ENCODE data around the gene NSL1.
"Not testable (repeated sequence)": the region's sequence is repeated elsewhere in the genome, so short reads cannot be mapped to it uniquely, and the experiment has no call there.

NSL1 gene

DNA sequence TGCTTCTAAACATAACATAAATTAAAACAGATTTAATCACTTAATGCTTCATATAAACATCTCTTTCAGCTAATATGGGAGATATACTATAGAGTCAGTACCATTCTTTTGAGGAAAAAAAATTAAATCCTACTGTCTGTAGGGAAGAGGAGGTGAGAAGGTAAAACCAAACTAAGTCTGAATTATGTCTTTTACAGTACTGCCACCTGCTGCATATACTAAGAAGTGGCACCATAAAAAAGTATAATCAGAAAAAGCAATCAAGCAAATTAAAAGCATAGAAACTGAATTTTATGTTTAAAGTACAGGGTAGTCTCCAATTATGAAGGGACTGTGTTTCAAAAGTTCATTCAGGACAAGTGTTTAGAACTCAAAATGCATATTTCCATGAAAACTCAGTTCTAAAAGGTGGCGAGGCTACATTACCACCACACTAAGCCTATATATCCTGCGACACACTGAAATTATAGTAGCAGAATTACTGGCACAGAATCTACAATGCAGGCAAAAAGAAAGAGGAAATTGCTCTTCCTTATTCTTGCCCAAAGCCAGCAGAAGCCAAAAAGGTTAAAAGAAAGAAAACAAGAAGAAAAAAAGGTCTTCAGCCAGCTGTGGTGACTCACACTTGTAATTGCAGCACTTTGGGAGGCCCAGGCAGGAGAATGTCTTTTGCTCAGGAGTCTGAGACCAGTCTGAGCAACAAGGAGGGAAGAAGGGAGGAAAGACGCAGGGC is 9.0 kb downstream of the NSL1 start:
- DNase-seq: no peak

DNA sequence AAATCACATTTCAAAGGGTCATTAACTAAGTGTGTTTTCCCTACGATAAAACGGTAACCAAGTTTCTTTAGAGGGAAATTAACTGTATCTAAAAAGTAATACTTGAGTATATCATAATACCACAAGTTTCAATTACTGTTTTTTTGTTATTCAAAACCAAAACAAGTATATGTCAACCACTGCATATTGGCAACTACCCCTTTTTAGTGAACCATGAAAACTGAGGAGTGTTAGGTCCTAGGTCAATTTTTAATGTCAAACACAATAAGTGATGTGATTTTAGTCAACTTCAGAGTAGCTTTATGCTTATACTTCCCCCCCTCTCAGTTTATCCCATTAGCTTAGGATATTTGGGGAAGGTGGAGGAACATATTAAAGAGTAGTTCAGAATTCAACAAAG is 10.4 kb downstream of the NSL1 start:
- DNase-seq: no peak

DNA sequence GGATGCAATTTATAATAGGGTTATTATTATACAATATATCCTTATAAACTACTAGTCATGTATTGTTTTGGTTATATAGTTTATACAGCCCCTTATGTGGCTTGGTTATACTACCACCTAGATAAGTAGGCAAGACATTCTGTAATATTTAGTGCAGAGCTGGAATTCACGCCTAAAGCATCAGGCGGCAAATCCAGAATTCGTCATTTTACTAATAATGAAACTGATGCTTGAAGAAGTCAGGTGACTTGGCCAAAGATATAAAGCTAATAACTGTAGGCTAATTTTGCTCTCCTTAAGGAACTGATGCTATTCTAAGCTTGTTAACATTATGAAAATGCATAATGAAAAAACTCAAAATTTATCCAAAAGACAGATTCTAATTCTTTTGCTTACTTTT is 10.8 kb downstream of the NSL1 start:
- DNase-seq: no peak

DNA sequence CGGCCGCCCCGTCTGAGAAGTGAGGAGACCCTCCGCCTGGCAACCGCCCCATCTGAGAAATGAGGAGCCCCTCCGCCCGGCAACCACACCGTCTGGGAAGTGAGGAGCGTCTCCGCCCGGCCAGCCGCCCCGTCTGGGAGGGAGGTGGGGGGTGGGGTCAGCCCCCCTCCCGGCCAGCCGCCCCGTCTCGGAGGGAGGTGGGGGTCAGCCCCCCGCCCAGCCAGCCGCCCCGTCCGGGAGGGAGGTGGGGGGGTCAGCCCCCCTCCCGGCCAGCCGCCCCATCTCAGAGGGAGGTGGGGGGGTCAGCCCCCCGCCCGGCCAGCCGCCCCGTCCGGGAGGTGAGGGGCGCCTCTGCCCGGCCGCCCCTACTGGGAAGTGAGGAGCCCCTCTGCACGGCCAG is 12.5 kb downstream of the NSL1 start:
- DNase-seq: not testable (repeated sequence)

DNA sequence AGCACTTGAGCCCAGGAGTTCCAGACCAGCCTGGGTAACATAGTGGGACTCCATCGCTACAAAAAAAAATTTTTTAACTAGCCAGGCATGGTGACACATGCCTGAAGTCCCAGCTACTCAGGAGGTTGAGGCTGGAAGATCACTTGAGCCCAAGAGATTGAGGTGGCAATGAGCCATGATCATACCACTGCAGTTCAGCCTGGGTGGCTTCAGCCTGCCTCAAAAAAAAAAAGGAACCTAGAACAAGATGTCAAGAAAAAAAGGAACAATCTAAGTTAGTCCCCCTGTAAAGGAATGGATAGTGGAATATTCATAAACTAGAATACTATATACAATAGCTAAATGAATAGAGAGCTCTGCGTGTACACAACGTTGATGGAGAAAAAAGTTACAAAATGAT is 14.4 kb downstream of the NSL1 start:
- DNase-seq: no peak

DNA sequence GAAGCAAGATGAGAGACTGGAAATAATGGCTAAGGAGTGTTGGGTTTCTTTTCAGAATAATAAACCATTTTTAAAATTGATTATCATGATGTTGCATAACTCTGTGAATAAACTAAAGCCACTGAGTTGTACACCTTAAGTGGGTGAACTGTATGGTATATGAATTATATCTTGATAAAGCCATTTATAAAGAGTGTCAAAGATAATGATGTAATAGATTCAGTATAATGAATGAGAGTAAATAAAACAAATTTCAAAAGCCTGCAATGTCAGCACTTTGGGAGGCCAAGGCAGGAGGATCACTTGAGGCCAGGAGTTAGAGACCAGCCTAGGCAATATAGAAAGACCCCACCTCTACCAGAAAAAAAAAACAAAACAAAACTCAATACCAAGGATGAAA is 16.3 kb downstream of the NSL1 start:
- DNase-seq: no peak

DNA sequence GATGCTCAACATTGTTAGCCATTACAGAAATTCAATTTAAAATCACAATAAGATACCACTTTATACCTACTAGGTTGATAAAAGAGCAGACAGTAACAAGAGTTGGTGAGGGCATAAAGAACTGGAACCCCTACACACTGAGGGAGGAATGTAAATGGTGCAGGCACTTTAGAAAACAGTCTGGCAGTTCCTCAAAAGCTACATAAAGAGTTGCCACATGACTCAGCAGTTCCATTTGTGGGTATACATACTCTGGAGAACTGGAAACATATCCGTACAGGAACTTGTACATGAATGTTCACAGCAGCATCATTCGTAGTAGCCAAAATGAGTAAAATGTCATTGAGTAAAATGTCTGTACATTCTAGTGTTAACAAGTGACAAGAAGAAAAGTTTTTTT is 17.0 kb downstream of the NSL1 start:
- no peak for DNase-seq

DNA sequence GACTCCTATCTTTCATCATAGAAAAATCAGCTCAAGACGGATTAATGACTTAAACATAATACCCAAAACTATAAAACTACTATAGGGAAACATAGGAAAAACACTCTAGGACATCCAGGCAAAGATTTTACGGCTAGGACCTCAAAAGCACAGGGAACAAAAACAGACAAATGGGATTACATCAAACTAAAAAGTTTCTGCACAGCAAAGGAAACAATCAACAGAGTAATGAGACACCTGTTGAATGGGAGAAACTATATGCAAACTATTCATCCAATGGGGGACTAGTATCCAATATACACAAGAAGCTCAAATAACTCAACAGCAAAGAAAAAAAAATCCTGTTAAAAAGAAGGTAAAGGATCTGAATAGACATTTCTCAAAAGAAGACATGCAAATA is 18.6 kb downstream of the NSL1 start:
- DNase-seq: no peak

DNA sequence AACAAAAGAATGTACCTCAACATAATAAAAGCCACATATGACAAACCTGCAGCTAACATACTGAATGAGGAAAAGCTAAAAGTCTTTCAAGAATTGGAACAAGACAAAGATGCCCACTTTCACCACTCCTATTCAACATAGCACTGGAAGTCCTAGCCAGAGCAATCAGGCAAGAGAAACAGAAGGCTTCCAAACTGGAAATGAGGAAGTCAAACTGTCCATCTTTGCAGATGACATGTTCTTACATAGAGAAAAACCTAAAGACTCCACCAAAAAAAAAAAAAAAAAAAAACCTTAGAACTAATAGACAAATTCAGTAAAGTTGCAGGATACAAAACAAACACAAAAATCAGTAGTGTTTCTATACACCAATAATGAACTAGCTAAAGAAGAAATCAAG is 20.2 kb downstream of the NSL1 start:
- no peak for DNase-seq

DNA sequence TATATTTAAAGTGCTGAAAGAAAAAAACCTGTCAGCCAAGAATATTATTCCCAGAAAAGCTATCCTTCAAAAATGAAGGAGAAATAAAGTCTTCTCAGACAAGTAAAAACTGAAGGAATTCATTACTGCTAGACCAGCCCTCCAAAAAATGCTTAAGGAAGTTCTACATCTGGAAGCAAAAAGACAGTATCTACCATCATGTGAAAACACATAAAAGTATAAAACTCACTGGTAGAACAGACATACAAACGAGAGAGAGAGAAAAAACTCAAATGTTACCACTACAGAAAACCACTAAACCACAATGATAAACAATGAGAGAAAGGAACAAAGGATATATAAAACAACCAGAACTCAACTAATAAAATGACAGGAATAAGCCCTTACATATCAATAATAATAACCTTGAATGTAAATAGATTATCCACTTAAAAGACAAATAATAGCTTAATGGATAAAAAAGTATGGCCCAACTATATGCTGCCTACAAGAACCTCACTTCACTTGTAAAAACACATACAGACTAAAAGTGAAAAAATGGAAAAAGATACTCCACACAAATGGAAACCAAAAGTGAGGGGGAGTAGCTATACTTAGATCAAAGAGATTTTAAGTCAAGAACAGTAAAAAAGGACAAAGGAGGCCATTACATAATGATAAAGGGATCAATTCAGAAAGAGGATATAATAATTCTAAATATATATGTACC is 22.0 kb downstream of the NSL1 start:
- no peak for DNase-seq

DNA sequence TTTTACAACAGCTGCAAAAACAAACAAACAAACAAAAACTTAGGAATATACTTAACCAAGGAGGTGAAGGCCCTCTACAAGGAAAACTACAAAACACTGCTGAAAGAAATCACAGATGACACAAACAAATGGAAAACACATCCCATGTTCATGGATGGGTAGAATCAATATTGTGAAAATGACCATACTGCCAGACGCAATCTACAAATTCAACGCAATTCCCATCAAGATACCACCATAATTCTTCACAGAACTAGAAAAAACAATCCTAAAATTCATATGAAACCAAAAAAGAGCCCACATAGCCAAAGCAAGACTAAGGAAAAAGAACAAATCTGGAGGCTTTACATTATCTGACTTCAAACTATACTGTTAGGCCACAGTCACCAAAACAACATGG is 24.8 kb downstream of the NSL1 start:
- not testable (repeated sequence) for DNase-seq

DNA sequence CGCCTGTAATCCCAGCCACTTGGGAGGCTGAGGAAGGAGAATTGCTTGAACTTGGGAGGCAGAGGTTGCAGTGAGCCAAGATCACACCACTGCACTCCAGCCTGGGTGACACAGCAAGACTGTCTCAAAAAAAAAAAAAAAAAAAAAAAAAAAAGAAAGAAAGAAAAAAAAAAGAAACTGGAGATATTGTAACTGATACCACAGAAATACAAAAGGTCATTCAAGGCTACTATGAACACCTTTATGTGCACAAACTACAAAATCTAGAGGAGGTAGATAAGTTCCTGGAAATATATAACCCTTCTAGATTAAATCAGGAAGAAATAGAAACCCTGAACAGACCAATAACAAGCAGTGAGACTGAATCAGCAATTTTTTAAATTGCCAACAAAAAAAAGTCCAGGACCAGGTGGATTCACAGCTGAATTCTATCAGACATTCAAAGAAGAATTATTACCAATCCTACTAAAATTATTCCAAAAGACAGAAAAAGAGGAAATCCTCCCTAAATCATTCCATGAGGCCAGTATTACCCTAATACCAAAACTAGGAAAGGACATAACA is 26.8 kb downstream of the NSL1 start:
- not testable (repeated sequence) for DNase-seq

DNA sequence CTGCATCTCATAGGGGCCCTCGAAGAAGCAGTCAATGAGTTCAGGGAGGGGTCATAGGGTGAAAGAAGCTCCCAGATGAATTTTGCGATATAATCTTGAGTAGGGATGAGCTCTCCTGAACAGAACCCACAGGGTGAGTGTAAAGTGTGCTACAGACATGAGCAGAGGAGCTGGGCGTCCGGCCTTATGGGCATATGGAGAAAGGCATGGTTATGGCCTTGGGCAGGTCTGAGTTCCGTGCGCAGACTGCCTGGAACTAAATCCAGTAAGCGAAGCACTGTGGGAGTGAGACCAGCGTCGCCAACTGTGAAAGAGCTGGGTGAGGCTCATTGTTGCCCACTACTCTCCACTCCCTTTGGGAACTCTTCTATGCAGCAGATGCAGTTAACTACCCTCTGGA is 28.7 kb downstream of the NSL1 start:
- DNase-seq: no peak

DNA sequence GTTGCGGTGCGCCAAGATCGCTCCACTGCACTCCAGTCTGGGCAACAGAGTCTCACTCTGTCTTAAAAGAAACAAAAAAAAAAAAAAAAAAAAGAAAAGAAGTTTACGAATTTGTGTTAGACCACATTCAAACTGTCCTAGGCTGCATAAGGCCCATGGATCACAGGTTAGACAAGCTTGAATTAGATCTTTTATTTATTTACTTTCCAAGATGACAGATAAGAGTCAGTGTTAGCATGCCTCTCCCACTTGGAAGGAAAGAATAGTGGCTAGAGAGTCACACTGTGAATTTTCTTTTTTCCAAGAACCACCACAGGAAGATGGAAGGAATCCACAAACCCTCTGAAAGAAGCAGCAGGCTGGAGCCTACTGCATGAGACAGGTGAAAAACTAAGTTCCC is 29.3 kb downstream of the NSL1 start:
- DNase-seq: no peak

DNA sequence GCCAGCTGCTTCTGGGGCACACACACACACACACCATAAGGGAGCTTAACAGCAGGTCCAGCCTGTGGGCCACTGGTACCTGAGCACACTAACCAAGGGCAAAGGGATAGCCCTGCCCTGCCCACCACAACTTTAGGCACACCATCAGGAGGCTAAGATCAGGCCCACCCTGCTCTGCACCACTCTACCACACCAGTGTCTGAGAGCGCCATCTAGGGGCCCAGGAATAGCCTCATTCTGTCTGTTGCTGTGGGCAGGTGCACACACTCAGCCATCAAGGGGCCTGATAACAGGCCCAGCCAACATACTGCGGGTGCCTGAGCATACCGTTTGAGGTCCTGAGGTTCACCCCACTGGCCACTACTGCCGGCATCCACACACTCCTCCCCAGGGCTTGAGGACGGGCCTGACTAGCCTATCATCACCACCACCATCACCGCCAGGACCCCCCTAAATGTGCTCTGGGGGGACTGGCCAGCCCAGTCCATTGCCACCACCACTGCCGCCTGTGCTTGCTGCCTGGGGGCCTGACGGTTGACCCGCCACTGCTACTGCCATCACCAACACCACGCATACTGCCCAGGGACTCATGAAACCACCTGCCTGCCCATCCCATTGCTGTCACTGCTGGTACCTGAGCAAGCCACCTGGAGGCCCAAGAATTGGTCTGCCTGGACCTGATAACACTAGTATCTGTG is 31.3 kb downstream of the NSL1 start:
- peak; percentile 61 for DNase-seq

DNA sequence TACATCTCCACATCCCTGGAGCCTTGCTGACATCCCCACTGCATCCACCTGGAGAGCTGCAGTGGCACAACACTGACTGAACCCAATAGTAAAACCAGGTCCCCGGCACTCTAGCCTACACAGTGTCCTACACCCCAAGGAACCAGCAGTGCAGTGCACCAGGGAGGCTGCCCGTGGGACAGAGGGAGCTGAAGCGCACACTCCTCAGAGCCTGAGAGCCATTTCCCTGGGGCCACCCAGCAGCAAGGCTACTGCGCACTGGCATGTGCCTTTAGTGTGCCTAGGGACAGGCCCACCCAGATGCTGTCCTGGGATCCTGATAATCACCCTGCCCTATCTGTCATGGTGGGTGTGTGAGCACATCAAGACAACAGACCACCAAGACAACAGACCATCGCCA is 31.9 kb downstream of the NSL1 start:
- no peak for DNase-seq

DNA sequence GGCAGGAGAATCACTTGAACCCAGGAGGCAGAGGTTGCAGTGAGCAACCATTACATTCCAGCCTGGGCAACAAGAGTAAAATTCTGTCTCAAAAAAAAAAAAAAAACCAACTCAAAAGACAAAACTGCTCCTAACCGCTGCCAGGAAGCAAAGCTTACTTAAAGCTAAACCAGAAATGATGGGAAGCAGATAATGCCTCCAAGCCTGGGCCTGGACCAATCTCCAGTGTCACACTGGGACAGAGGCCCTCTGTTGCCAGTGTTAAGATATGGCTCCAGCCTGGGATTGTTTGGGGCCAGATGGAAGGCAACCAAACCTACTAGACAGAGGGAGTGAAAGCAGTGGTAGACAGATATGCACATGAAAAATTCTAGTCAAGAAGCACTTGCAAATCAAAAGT is 36.9 kb downstream of the NSL1 start:
- DNase-seq: no peak

DNA sequence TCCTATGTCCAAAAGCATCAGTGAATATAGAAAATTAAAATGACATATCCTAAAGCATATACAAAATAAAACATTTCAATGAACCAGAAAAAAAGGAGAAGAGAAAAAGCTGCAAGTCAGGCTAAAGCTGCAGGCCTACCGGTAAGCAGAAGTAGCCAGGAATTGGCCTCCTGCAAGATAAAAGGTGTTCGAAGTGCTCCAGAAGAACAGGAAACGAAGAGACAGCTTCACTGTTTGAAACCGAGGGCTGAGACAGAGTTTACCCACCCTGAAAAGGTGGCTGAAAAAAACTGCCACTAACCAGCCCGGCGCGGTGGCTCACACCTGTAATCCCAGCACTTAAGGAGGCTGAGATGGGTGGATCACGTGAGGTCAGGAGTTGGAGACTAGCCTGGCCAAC is 37.4 kb downstream of the NSL1 start:
- no peak for DNase-seq

DNA sequence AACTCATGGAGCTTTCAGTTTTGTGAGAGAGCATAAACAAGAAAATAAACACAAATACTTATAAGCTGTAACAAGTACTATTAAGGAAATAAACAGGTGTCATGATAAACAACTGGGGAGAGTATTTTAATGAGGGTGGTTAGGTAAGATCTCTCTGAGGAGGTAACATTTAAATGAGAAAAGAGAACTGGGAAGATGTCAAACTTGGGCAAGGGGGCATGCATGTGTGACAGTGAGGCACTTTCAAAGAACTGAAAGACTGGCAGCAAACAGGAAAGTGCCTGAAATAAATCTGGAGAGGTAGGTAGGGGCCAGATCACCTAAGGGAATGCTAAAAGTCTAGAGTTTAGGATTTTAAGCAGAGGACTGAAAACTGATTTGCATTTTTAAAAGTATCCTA is 37.8 kb downstream of the NSL1 start:
- DNase-seq: no peak

DNA sequence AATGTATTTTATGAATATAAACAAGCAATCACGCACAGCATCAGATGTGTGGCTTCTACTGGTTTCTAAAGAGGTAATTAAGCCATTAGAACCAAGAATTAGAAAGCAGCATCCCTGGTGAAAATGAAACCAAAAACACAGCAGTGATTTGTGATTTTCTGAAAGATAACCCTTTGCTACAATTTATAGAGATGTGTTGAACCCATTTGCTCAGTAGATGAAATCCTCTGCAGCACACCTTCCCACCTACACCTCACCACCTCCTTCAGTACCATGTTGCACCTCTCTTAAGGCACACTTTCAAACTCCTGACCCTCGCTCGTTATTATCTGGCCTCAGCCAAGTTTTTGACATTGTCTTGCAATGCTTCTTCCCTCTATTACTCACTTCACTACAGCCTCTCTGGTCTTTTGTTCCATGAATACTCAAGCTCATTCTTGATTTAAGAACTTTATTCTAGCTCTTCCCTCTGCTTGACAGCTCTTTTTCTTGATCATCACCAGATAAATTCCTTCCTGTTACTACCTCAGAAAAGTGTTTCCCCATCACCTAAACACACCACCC is 38.6 kb downstream of the NSL1 start:
- no peak for DNase-seq

DNA sequence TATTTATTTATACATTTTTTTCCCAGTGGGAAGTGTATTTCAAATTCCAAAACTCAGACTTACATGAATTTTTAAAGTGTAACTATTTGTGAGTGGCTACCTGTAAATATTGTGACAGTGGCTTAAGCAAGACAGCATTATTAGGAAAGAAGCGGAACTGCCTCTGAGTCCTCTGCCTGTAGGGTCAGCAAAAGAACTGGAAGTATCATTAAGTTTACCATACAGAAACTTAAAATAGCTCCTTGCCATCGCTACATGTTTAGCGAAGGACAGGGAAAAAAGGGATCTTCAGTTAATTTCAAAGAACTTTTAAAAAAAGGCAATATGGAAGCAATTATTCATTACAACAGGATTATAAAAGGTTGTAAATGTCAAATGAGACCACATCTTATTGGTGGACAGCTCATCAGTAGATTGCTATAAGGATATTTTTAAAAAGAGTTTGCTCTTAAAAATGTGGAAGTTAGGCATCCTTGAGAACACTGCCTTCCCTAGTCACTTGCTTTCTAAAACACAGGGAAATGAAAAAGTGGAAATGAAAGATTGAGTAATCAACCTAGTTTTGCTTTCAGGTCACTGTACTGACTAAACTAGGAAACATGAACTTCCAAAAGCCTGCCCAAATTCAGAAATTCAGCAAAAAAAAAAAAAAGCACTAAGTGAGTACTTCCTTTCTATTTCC is 39.2 kb downstream of the NSL1 start:
- no peak for DNase-seq

DNA sequence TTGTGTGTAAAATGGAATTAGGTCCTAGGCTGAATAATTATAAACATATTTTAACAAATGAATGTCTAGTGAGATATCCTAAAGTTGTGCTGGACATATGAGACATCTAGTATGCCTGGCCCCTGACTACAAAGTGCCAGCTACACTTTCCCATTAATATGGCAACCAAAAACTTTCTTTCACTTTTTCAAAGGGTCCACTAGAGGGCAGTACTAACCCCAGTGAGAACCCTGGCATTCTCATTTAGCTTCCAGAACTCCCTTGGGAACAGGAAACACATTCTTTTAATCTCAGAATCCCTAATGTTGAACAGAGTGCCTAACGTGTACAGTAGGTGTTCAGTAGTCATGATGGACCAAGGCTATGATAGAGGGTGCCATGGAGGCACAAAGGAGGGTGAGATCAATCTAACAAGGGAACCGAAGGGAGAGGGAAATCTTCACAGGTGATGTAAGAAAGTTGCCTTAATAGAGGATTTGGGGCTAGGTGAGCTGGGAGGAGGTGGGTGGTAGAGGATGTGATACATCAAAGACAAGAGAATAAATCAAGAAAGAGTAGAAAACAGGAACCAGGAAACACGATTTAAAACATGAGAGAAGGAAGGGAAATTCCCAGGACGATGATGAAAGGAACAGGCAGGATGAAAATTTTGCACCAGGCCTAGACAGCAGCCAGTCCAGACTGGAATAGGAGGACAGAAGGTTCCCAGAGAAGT is 41.6 kb downstream of the NSL1 start:
- no peak for DNase-seq
